ENCODE measurements around the gene VTI1A. TPM values are rescaled to one million over a fixed set of nuclear protein-coding genes. Genes with fewer than 3 reads are reported as not detected.

Gene VTI1A
- total RNA-seq, 1 experiment from 2014 or later, result 44.4 TPM

DNA sequence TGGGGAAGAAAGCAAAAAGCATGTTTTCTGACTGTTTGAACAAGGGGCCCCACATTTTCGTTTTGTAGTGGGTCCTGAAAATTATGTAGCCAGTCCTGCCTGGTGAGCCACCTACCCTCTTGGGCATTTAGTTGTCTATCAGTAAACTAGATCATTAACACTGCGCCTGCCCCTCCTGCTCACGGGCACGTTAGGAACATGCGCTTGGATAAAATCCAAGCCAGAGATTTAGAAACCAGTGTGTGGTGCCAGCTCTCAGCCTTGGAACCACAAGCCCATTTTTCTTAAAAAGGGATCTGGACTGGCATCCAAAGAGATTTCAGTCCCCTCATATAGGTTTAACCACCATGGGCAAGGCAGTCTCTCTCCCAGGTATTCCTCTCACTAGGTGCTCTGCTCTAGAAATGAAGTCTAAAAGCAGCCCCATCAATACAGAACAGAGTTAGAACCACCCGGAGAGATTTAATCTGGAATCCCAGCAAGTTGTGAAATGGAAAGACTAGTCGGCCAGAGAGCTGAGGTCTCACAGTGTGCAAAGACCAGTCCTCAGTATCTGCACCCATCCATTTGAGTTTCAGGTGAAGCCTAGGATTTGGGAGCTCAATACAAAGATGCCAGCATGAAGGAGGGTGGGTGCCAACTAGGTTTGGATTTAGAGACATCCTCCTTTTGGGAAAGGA lies 379.1 kb downstream of the VTI1A start:
- CTCF ChIA-PET, result interaction anchor here (0.6 to 0.7 kb wide), 3 partner anchors 14 to 90 kb away, joined by 3 to 5 read pairs (median 3); no protein-coding TSS in a partner anchor
- Mint-ChIP-seq H3K4me3 (ENCODE audit: unreplicated experiment) (no peak overlapping the region), H3K9me3 (ENCODE audit: unreplicated experiment) (no peaks in the 10 kb centered on the region), H3K4me1 (ENCODE audit: insufficient read depth, unreplicated experiment) (peaks cover 14% of the 10 kb centered on the region), H3K36me3 (ENCODE audit: insufficient read depth, unreplicated experiment) (peaks cover 6% of the 10 kb centered on the region), H3K27ac (ENCODE audit: low read depth, unreplicated experiment) (no peak overlapping the region), H3K27me3 (ENCODE audit: insufficient read depth, unreplicated experiment) (no peaks in the 10 kb centered on the region)
- intact Hi-C loops (cut with micrococcal nuclease), result no loop called here
- POLR2A ChIA-PET, result interaction anchor here (0.7 to 1.4 kb wide), 2 partner anchors 11 to 14 kb away, joined by 3 to 5 read pairs; no protein-coding TSS in a partner anchor
- DNase-seq (ENCODE audit: unreplicated experiment), result peak; percentile 36
- no TSS peak for BruUV-seq (replicated peaks)
- TF ChIP-seq, protein P1, sequence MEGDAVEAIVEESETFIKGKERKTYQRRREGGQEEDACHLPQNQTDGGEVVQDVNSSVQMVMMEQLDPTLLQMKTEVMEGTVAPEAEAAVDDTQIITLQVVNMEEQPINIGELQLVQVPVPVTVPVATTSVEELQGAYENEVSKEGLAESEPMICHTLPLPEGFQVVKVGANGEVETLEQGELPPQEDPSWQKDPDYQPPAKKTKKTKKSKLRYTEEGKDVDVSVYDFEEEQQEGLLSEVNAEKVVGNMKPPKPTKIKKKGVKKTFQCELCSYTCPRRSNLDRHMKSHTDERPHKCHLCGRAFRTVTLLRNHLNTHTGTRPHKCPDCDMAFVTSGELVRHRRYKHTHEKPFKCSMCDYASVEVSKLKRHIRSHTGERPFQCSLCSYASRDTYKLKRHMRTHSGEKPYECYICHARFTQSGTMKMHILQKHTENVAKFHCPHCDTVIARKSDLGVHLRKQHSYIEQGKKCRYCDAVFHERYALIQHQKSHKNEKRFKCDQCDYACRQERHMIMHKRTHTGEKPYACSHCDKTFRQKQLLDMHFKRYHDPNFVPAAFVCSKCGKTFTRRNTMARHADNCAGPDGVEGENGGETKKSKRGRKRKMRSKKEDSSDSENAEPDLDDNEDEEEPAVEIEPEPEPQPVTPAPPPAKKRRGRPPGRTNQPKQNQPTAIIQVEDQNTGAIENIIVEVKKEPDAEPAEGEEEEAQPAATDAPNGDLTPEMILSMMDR (IDR thresholded peaks at IDR 0.05; ENCODE audit: unreplicated experiment), result no peak

DNA sequence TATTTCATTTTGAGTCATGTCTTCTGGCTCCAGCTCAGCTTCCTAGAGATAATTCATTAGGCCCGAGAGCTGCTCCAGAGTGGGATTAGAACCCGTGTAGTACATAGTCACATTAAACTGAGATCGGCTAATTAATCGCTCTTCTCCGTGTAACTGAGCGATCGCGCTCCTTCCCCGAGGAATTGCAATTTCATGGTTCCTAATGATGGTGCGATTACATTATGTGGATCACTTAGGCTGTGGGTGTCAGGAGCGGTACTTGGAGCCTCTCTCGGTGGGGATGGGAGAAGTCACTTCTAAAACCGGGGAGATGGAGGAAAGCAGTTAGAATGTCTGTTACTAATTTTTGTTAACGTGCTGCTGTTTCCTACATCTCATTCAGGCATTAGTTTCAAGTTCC lies 380.1 kb downstream of the VTI1A start:
- BruUV-seq (replicated peaks), result no TSS peak
- H3K4me3 Mint-ChIP-seq (ENCODE audit: unreplicated experiment), result no peak overlapping the region
- no peak overlapping the region for H3K27ac Mint-ChIP-seq (ENCODE audit: low read depth, unreplicated experiment)
- H3K36me3 Mint-ChIP-seq (ENCODE audit: insufficient read depth, unreplicated experiment), result peaks cover 6% of the 10 kb centered on the region
- TF ChIP-seq, protein P1 (IDR thresholded peaks at IDR 0.05; ENCODE audit: unreplicated experiment), result no peak
- no peaks in the 10 kb centered on the region for H3K9me3 Mint-ChIP-seq (ENCODE audit: unreplicated experiment)
- no peak for DNase-seq (ENCODE audit: unreplicated experiment)
- H3K4me1 Mint-ChIP-seq (ENCODE audit: insufficient read depth, unreplicated experiment), result peaks cover 15% of the 10 kb centered on the region
- CTCF ChIA-PET, result interaction anchor here (0.6 kb wide), 1 partner anchor 13 kb away, joined by 3 read pairs; no protein-coding TSS in a partner anchor
- POLR2A ChIA-PET, result interaction anchor here (0.7 to 1.4 kb wide), 2 partner anchors 12 to 15 kb away, joined by 3 to 5 read pairs; no protein-coding TSS in a partner anchor
- no peaks in the 10 kb centered on the region for H3K27me3 Mint-ChIP-seq (ENCODE audit: insufficient read depth, unreplicated experiment)
- intact Hi-C loops (cut with micrococcal nuclease), result no loop called here

DNA sequence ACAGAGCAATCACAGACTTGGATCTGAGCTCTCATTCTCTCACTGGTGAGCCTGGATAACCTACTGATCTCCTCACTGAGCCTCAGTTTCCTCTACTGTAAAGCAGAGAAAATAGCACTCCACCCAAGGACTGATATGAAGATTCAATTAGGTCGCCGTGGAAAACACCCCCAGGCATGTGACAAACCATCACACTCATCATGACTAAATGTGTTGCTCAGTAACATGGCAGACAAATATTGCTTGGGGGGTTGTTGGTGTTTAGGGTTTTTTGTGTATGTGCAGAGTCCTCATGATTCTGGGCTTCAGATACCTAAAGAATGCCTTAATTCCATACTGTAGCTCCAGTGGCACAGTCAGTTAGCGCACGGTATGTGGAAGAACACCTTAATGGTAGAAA lies 380.9 kb downstream of the VTI1A start:
- Mint-ChIP-seq H3K27me3 (ENCODE audit: insufficient read depth, unreplicated experiment) (no peaks in the 10 kb centered on the region), H3K27ac (ENCODE audit: low read depth, unreplicated experiment) (no peak overlapping the region), H3K4me1 (ENCODE audit: insufficient read depth, unreplicated experiment) (peaks cover 24% of the 10 kb centered on the region), H3K4me3 (ENCODE audit: unreplicated experiment) (no peak overlapping the region), H3K36me3 (ENCODE audit: insufficient read depth, unreplicated experiment) (no peaks in the 10 kb centered on the region), H3K9me3 (ENCODE audit: unreplicated experiment) (no peaks in the 10 kb centered on the region)
- ChIA-PET POLR2A (interaction anchor here (0.6 kb wide), 1 partner anchor 87 kb away, joined by 3 read pairs; no protein-coding TSS in a partner anchor), CTCF (interaction anchor here (0.8 kb wide), 1 partner anchor 24 kb away, joined by 3 read pairs; no protein-coding TSS in a partner anchor)
- TF ChIP-seq, protein P1 (IDR thresholded peaks at IDR 0.05; ENCODE audit: unreplicated experiment), result no peak
- intact Hi-C loops (cut with micrococcal nuclease), result no loop called here
- DNase-seq (ENCODE audit: unreplicated experiment), result no peak
- no TSS peak for BruUV-seq (replicated peaks)

DNA sequence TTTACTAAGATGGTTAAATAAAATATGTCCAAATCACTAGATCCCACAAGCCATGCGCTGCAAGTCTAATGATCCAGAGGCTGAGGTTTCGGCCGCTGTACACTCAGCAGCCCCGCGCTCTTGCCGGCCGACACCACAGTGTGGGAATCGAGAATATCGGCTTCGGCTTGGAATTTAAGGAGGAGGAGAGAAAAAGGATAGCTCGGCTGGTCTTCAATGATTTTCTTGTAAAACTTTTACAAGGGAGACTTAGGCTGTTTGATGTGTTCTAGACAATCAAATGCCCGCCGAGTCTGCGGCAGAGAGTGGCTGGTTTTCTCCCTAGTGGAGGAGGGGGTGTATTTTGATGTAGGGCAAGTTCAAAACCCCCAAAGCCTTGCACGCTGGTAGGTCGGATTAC lies 384.8 kb downstream of the VTI1A start:
- H3K27me3 Mint-ChIP-seq (ENCODE audit: insufficient read depth, unreplicated experiment), result no peaks in the 10 kb centered on the region
- no peak for DNase-seq (ENCODE audit: unreplicated experiment)
- H3K4me3 Mint-ChIP-seq (ENCODE audit: unreplicated experiment), result no peak overlapping the region
- CTCF ChIA-PET, result interaction anchor here (0.7 kb wide), 2 partner anchors 140 to 552 kb away, joined by 3 to 4 read pairs; no protein-coding TSS in a partner anchor
- TF ChIP-seq, protein P1 (IDR thresholded peaks at IDR 0.05; ENCODE audit: unreplicated experiment), result no peak
- no peaks in the 10 kb centered on the region for H3K9me3 Mint-ChIP-seq (ENCODE audit: unreplicated experiment)
- no peak overlapping the region for H3K27ac Mint-ChIP-seq (ENCODE audit: low read depth, unreplicated experiment)
- POLR2A ChIA-PET, result interaction anchor here (0.6 kb wide), 1 partner anchor 9 kb away, joined by 3 read pairs; no protein-coding TSS in a partner anchor
- BruUV-seq (replicated peaks), result no TSS peak
- H3K36me3 Mint-ChIP-seq (ENCODE audit: insufficient read depth, unreplicated experiment), result no peaks in the 10 kb centered on the region
- H3K4me1 Mint-ChIP-seq (ENCODE audit: insufficient read depth, unreplicated experiment), result peaks cover 20% of the 10 kb centered on the region
- intact Hi-C loops (cut with micrococcal nuclease), result no loop called here

Data from MCF 10A (cell line).